ENCODE data around the gene SLC9C2.
A peak's percentile ranks its signal among the peaks of the same experiment; 100 is the strongest.
"Not testable (repeated sequence)": the region's sequence is repeated elsewhere in the genome, so short reads cannot be mapped to it uniquely, and the experiment has no call there.

SLC9C2 gene

DNA sequence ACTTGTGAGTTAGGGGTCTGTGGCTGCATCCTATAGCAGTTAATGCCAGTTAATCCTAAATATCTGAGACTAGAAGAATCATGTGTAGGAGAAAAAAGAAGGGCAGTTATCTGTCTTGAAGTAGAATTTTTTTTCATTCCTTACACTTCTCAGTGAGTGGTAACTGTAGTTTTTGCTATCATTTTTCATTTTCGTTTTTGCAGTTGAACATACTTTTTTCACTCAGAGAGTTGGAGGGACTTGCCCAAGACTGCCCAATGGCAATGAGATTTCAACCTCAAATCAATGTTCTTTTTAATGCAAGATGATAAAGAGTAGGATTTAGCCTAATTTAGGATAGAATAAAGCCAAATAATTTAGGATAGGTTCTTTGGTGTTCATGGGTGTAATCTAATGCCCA is 120.2 kb downstream of the SLC9C2 start:
- DNase-seq, result no peak

DNA sequence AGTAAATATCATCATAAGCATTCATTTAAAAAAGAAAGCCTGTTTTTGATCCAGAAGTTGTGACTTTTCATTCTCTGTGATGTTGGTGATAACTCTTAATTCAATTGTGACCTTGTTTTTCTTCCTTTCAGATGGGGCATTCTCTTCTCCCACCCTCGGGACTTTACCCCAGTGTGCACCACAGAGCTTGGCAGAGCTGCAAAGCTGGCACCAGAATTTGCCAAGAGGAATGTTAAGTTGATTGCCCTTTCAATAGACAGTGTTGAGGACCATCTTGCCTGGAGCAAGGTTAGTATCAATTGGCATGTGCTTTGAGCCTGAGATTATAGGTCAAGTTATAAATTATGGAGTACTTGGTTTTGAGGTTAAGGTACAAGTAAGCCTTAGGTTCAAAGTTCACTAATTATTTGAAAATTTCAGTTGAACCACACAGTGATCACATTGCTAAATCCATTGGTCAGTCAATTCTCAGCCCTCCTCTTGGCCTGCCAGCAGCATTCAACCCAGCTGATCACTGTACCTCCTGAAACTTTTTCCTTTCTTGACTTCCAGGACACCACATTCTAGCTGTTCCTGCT is 121.6 kb downstream of the SLC9C2 start:
- DNase-seq, result no peak

DNA sequence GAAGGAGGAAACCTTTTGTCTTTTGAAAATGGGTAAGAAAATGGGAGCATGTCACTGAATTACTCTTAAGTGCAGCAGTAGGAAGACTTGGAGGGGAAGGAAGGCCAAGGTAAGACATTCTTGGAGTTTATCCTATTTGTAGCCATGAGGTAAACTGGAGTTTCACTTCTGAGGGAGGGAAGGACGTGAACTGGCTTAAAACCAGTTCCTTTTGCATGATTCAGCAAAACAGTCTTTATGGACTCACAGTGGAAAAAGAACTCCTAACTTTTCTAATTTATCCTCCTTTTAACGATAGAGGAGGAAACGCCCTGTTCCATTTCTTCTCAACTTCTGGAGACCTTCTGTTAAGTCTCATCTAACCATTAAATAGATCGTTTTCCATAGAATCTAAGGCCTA is 123.2 kb downstream of the SLC9C2 start:
- no peak for DNase-seq

DNA sequence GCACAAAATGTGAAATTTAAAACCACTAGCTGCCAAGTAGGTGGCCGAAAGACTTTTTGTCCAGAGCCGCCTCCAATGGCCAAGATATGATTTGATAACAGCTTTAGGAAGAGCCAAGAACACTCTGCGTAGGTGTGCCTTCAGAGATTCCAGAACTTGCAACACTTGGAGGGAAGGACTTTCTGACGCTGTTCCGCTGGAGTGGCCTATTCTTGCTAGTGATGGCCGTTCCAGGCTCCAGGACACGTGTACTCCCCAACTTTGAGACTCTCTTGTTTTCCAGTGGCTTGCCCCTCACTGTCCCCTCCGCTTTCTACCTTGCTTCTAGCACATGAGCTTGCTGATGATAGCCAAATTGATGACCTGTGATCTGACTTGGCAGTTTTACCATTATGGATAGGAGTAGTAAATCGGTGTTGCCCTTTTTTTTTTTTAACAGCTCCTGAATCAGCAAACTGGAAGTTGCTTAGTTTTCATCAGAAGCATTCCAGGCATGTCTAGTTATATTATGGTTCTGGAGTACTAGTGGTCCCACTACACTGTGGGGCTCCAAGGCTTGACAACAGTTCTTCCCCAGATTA is 124.7 kb downstream of the SLC9C2 start:
- DNase-seq, result no peak

DNA sequence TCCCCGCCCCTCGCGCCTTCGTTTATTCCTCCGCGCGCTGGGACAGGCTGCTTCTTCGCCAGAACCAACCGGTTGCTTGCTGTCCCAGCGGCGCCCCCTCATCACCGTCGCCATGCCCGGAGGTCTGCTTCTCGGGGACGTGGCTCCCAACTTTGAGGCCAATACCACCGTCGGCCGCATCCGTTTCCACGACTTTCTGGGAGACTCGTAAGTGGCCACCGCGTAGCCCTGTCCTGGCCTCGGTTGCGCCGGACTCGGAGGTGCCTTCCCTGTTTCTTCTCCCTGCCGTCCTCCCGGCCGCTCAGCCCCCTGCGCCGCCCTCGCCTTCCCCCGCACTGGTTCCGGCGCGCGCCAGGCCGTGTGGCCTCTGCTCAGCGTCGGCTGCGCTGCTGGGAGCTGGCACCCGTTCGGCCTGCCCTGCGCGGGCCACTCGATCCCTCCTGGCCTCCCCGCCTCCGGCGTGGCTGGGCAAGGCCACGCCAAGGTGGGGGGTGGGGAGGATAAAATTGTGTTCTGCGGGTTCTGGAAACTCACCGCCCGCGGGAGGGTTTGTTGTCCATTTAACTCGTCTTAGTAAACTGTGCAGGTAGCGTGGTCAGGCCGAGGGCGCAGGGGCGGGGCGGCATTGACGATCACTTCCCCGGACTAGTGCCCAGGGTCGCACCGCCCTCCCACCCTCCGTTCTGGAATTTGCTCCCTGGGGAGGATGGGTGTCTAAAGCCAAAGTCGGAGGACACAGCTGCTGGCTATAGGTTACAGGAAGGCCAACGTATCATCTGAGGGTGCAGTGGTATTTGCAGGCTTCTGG is 125.4 kb downstream of the SLC9C2 start, which contains the start of gene PRDX6:
PRDX6 (plus strand) TSS at position 50 of the 808 bp plus-strand sequence; CDS start at position 113, 63 bp downstream.
- DNase-seq, result no peak

DNA sequence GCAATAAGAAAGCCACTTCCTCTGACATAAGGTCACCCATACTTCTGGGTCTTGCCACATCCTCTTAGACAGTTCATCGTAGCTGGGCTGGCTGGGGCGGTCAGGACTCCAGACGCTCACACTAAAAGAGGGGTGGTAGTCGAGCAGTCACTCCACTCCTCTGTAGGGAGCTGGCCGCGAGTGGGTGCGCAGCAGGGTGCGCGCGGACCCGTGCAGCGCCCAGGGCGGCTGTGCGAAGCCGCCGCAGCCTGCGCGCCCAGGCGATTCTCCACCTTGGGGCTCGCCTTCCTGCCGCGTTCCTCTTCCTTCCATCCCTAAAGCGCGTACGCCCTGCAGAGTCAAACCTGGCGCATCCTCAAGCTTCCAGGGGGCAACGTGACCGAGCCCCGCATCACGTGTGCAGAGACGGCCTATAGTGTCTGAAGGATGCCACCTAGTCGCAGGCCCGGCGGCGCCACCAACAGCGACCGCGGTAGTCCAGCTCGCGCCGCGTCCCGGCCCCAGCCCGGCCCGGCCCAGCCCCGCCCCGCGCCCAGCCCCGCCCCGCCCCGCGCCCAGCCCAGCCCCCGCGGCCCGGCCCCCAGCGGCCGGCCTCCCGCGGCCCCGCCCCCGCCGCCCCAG is 126.1 kb downstream of the SLC9C2 start:
- peak; percentile 89 for DNase-seq

DNA sequence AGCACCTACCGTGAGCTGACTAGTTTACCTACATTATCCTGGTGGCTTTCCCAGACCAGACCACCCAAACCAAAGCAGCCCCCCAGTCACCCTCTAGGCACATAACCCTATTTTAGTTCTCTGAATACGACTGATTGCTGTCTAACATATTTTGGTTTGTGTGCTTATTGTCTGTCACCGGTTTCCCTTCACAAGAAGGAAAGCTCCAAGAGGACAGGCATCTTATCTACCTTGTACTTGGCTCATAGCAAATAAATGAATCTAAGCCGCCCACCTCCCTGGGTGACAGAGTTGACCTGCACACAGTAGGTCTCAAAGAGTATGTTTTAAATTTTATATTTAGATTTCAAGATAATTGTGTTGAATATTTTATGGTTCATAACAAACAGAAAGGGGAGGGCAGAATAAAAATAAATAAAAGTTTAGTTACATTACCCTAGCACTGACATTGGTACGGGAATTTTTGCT is 126.6 kb downstream of the SLC9C2 start:
- DNase-seq, result no peak

DNA sequence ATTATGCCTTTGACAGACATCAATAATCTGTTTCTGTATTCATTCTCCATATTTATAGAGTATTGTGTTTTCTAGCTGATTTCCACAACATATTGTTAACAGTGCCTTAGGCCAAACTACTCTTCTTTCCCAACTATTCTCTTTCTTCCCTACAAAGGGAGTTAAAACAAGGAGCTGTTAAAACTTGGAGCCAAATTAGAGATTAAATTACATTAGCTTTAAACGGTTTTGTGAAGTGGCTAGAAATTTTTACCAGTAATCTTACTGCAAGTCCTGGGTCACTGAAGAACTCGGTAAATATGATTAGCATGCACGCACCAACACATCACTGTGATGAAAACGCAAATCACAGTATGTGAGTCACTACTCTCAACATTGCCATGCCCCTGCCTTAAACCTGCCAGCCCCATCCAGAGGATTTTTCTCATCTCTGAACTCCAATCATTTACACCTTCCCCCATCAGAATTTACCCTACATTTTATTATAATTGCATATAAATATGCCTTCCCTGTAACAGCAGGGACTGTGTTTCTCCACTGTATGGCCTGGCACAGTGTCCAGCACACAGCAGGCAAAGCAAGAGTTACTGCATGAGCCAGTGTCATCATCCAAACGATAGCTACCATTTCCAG is 127.2 kb downstream of the SLC9C2 start:
- DNase-seq, result peak; percentile 11

DNA sequence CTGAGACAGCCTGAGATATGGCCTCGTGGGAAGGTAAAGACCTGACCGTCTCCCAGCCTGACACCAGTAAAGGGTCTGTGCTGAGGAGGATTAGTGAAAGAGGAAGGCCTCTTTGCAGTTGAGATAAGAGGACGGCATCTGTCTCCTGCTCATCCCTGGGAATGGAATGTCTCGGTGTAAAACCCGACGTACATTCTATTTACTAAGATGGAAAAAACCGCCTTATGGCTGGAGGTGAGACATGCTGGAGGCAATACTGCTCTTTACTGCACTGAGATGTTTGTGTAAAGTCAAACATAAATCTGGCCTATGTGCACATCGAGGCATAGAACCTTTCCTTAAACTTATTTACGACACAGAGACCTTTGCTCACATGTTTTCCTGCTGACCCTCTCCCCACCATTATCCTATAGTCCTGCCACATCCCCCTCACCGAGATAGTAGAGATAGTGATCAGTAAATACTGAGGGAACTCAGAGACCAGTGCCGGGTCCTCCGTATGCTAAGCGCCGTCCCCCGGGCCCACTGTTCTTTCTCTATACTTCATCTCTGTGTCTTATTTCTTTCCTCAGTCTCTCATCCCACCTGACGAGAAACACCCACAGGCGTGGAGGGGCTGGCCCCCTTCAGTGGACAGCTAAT is 128.0 kb downstream of the SLC9C2 start:
- not testable (repeated sequence) for DNase-seq

DNA sequence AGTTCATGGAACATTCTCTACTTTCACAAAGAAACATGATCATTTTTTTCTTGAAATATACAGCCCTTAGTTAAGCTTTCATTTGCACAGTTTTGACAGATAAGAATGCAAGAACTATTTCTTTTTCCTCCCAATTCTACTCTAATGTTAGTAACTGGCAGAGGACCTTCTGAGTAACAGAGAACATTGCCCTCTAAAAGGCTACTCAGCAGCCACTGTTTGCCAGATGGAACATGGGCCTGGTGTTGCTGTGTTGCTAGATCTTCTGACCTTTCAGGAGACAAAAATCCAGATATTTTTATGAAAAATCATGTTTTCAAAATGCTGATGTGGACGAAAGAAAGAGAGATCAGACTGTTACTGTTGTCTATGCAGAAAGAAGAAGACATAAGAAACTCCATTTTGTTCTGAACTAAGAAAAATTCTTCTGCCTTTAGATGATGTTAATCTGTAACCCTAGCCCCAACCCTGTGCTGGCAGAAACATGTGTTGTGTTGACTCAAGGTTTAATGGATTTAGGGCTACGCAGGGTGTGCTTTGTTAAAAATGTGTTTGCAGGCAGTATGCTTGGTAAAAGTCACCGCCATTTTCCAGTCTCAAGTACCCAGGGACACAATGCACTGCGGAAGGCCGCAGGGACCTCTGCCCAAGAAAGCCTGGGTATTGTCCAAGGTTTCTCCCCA is 128.6 kb downstream of the SLC9C2 start:
- no peak for DNase-seq

DNA sequence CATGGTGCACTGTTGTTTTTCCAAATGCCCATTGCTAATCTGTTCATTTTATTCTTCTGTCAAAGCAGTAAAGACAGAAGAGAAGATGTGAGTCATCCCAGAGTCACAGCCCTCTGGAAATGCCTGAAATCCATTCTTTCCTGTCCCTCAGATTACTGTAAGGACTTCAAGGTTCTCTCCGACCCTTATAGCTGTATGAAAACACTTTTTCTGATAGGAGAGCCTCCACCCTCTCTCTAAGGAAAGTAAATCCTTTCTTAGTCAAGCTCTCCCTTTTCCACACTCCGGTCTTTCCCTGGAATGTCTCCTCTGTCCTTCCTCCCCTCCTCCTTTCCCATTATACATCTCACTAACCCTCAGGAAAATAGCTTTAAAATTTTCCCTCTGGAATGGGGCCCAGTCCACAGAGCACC is 129.3 kb downstream of the SLC9C2 start:
- DNase-seq, result no peak

DNA sequence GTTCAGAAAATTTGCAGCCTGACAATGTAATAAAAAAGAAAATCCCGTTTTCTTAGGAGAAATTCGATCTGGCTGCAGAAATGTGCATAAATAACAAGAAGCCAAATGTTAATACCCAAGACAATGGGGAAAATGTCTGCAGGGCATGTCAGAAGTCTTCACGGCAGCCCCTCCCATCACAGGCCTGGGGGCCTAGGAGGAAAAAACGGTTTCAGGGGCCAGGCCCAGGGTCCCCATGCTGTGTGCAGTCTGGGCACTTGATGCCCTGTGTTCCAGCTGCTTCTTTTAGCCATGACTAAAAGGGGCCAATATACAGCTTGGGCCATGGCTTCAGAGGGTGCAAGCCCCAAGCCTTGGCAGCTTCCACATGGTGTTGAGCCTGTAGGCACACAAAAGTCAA is 132.3 kb downstream of the SLC9C2 start:
- no peak for DNase-seq

DNA sequence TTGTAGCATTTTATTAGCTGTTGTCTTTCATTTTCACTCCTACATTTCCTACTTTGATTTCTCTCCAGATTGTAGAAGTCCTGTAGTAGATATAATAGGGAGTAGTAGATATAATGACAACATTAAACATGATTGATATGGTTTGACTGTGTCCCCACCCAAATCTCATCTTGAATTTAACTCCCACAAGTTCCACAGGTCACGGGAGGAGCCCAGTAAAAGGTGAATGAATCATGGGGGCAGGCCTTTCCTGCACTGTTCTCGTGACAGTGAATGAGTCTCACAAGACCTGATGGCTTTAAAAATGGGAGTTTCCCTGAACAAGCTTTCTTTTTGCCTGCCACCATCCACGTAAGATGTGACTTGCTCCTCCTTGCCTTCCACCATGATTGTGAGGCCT is 133.2 kb downstream of the SLC9C2 start:
- no peak for DNase-seq

DNA sequence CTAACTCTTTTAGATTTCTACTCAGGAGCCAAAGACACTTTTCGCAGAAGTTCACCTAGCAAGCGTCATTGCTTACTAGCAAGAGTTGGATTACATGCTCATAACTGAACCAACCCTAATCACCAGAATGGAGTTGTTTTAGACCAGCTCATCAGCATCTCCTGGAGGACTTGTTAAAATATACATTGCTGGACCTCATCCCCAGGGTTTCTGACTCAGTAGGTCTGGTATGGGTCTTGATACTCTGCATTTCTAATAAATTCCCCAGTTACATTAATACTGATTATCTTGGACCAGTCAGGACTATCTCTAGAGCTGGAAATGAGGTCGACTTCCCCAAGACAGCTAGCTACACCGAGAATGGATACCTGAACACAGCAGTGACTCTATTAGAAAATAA is 135.4 kb downstream of the SLC9C2 start:
- no peak for DNase-seq

DNA sequence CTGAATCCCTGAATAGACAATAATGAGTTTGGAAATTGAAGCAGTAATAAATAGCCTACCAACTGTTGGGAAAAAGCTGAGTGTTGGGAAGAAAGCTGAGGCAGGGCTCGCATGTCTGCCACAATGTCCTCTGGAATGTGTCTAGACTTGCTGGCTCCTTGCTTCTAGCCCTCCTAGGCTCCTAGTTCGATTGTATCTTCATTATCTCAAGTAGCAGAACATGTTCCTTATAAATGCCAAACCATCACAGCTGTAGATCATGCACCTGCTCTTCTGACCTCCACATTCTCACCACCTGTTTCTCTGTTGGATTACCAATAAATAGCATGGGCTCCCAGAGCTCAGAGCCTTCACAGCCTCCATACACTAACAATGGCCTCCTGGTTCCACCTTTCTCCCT is 138.7 kb downstream of the SLC9C2 start:
- DNase-seq, result not testable (repeated sequence)

DNA sequence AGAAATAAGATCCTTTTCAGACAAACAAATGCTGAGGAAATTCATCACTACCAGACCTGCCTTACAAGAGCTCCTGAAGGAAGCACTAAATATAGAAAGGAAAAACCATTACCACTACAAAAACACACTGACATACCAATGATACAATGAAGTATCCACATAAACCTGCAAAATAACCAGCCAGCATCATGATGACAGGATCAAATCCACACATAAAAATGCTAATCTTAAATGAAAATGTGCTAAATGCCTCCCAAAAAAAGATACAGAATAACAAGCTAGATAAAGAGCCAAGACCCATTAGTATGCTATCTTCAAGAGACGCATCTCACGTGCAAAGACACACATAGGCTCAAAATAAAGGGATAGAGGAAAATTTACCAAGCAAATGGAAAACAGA is 140.2 kb downstream of the SLC9C2 start:
- DNase-seq, result not testable (repeated sequence)

DNA sequence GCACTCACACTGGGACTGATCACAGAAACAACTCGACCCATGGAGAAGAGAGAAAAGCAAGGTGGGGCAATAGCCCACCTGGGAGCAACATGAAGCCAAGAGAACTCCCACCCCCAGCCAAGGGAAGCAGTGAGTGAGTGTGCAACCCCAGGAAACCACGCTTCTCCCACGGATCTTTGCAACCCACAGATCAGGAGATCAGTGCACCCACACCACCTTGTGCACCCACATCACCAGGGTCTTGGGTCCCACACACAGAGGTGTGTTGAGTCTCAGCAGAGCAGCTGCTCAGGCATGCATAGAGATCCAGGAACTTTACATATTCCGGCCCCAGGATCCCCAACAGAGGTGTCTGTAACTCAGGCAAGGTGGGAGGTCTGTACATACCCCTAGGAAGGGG is 143.0 kb downstream of the SLC9C2 start:
- no peak for DNase-seq

DNA sequence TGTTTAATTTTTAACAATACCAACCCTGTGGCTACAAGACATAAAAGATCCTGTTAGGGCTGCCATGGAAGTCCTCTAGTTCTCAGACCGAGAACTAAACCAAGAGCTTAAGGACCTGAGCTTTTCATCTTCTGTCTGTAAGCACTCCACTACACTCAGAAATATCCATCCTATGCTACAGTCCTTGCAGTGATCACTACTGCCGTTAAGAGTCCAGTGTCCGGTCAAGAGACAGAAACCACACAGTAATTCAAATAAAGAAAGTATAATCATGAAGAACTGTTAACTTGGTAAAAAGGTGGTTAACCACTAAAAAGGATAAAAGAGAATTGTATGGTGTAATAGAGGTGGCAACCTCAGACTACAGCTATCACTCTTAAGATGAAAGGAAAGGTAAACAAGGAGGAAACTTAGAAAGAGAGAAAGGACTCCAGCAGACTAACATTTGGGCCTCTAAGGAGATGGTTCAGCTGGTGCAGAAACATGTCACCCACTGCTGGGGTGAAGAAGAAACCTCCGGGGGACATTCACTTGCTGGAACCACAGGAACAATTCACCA is 147.8 kb downstream of the SLC9C2 start:
- DNase-seq, result peak; percentile 6

DNA sequence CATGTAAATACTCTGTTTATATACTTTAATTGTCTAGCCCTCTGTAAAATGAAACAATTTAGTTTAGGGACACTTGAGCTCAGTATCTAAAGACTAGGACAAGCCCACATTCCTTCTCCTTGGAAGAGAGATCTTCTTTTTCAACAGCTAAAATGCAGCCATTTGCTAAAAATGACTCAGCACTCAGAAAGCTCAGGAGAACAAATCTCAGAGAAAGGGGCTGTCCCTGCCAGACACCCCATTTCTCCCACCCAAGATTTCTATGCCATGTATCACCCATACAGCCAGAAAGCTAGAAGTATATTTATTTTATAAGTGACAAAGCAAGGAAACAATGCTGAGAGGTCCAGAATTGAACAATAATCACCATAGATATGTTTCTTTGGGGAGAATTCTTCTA is 148.9 kb downstream of the SLC9C2 start:
- no peak for DNase-seq

DNA sequence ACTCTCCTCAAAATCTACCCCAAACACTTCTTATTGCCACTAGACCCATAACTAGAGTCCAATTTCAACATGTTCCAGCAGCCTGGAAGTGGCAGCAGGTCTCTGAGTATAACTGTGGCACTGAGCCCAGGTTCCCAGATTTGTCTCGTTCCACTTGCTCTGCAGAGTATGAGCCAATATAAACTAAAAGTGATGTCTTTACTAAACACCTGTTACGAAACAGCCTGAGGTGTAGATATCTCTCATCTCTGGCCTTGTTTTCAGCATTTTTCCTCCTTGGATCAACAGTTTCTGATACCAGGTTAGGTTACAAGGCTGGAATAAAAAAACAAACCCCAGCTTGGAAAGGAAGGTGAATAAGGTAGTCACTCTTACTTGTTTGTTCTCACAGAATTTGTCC is 150.9 kb downstream of the SLC9C2 start:
- DNase-seq, result no peak
